HL-60 (cell line): ENCODE data around the gene EML2.

Experiments used
- CTCF ChIP-seq: IDR thresholded peaks from one replicate; pipeline ENCODE4 v1.5.1; 2011; ENCODE audit warnings: low read length, control low read depth, inconsistent platforms; ENCODE audit not compliant: insufficient read depth
- REST ChIP-seq: IDR thresholded peaks from 2 replicates; pipeline ENCODE4 v1.6.1; 2012; ENCODE audit warnings: low read depth; ENCODE audit not compliant: insufficient replicate concordance

- TF ChIP-seq CTCF (no peak), REST (no peak)
Observed at GRCh38 chr19:45590300-45591003, 48.7 kb downstream of the EML2 start.
